COLO668 (cell line): ENCODE measurements around the gene GPC6.

Experiments used
- DNase-seq: peaks from one replicate; lab custom pipeline; 2025; ENCODE audit not compliant: unreplicated experiment; lab: John Stamatoyannopoulos, UW

Gene GPC6

GRCh38 chr13:94014461-94014860 is 787.9 kb downstream of the GPC6 start:
- no peak for DNase-seq

DNA sequence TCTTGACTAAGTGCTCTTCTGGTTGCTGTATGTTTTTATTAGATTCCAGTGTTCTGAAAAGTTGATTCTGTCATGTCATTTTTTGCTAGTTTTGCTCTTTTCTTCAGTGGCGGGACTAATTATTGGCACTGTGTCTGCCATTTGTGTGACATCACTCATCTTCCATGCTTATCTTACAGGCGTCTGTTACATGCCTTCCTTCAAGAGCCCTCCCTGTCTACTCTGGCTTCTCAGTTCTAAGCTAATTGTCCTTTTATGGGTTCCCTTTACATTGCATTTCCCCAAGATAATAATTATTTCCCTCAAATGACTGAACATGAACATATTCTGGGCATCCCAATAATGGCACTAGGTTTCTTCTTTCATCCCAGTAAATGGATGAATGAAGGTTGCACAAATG is 793.8 kb downstream of the GPC6 start:
- no peak for DNase-seq

GRCh38 chr13:94020833-94021232 is 794.2 kb downstream of the GPC6 start:
- no peak for DNase-seq

DNA sequence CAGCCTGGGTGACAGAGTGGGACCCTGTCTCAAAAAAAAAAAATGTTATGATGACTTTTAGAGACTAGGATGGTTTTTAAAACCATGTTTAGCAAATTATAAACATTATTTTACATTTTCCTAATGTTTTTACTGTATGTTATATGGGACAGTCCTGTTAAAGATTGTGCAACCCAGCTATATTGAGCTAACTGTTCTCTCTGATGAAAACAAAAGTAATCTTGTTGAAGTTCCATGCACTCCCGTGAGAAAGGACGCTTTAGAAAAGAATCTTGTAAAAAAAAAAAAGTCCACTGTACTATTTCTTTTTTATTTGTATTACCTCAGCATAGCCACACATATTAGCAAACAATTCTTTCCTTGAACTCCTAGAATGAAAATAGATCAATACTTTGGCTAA is 801.6 kb downstream of the GPC6 start:
- DNase-seq: no peak

DNA sequence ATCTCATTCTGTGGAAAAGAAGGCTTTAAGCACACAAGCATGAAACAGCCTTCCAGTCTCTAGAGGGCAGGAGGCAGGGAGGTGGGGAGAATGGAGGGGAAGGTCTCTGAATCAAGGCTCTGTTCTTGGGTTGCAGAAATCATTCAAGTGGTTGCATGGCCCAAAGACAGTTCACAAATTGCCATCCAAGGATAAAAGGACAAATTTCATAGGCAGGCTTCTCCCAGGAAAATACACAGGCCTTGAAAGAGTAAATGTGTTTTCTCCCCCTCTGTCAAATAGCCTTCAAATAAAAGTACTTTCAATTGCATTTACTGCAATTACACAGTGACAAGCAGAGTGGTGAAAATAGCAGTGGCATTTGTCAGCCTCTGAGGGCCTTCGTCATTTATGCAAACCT is 802.0 kb downstream of the GPC6 start:
- DNase-seq: no peak

GRCh38 chr13:94030415-94031119 is 804.0 kb downstream of the GPC6 start:
- DNase-seq: no peak

DNA sequence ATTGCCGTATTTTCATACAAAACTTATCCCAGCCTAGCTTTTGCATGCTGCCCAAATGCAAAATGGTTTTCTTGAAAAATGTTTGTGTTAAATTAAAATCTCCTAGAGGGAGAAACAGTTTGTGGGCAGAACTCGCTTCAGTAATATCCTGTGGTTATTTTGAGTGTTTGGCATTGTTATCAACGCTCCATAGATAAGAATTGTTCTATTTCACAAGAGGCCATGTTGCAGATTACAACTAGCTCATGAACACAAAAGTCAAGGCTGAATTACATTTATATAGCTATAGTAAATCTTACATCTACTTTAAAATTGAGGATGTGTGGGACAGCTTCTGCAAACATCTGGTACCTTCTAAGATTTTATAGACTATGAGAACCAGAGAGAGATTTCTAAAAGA is 805.0 kb downstream of the GPC6 start:
- DNase-seq: no peak

- DNase-seq: no peak
Observed at GRCh38 chr13:94033098-94033497, 806.5 kb downstream of the GPC6 start.

DNA sequence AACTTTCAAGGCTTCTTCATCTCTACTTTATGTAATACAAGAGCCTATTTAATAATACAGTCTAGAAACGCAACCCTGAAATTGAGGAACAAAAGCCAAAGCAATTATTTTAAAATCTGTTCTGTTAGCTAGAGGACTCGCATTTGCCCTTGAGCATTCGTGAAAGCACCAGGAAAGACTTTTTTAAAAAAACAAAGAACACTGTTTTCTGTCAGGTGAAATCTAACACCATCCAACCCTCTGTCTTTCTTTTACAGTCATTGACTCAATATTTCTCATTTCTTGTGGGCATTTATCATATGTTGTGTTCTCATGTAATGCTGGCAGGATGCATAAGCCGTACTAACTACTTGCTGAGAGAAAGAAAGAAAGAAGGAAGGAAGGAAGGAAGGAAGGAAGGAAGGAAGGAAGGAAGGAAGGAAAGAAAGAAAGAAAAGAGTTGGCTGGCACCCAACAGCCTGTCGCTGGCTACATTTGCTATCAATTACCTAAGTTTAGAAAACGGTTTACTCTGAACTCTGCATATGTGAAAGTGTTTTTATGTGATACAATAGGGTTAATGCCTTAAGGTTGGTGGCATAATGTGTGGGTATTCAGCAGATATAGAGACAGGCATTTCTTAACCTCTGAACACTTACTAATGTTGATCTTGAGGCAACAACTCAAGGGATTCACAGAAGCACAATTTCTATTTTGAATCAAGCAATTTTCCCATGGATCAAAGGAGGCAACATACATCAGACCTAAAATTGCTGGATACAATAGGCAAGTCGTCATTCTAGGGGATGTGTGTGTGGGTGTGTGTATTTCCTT is 807.4 kb downstream of the GPC6 start:
- DNase-seq: no peak

DNA sequence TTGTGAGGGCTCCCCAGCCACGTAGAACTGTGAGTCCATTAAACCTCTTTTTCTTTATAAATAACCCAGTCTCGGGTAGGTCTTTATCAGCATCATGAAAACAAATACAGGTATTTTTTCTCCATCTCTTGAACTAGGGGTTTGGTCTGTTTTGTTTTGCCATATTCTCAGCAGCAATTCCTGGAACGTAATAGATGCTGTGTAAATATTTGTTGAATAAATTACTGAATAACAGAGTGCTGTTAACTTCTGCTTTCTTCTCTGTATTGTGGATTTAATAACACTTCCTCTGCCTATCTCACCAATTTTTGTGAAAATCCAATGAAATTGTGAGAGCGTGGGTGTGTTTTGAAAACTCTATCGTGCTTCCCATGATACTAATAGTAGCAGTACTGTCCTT is 823.4 kb downstream of the GPC6 start:
- DNase-seq: no peak

- DNase-seq: no peak
Observed at GRCh38 chr13:94050686-94051085, 824.1 kb downstream of the GPC6 start.

DNA sequence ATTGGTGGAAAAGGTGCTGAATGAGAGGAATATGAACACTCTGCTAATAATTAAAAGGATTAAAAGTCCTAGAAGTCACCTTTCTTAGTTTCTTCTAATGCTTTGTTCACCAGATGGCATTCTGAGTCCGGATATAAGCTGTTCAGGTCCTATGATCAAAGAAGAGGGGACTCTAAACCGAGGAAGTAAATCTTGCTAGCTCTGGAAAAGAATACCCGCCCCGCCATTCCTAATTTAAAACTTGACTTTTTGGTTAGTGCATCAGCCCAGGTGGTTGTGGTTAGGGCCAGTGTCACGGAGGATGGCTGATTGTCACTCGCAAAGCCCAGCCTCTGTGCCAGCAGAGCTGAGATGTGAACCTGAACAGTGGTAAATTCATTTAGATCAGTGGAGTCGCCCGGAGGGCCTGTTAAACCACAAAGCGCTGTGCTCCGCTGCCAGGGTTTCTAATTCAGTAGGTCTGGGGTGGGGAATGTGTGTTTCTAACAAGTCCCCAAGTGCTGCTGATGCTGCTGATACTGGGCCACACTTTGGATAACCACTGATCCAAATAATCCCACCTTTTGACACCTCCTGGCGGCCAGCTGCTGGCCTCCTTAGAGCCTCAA is 827.5 kb downstream of the GPC6 start:
- no peak for DNase-seq

- no peak for DNase-seq
Observed at GRCh38 chr13:94056362-94056990, 829.9 kb downstream of the GPC6 start.

- DNase-seq: no peak
Observed at GRCh38 chr13:94057618-94058186, 831.1 kb downstream of the GPC6 start.

GRCh38 chr13:94058821-94059360 is 832.3 kb downstream of the GPC6 start:
- DNase-seq: no peak

DNA sequence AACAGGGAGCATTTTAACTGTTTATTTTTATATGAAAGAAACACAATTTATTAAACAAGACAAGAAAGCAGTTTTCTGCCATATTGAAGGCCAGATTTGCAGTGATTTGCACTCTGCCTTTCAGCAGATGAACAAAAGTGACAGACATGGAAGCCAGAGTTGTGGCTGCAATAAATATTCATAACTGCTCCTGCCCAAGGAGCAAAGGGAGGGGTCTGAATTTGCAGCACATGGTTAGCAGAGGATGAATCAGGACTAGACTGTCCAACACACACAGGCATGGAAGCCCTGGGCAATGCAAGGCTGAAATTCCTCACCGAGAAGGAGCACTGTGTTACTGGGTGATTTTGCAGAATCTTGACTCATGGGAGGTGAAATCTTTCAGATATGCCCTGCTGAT is 834.7 kb downstream of the GPC6 start:
- DNase-seq: no peak

GRCh38 chr13:94063096-94063495 is 836.5 kb downstream of the GPC6 start:
- no peak for DNase-seq

DNA sequence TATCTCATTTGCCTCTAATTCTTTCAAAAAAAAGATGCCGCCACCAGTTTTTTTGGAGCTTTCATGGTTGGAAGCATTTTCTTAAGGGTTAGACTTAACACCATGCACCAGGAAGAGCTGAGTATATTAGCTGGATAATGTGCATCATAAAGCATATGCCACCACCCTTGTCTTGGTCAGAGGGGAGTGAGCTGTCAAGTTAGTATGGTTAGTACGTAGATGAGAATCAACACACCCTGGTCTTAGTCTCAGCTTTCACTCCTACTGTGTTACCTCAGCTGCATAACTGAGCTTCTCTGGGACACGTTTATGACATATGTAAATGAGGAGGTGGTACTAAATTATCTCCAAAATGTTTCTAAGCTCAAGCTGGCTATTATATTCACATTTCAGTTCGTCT is 837.2 kb downstream of the GPC6 start:
- DNase-seq: no peak

DNA sequence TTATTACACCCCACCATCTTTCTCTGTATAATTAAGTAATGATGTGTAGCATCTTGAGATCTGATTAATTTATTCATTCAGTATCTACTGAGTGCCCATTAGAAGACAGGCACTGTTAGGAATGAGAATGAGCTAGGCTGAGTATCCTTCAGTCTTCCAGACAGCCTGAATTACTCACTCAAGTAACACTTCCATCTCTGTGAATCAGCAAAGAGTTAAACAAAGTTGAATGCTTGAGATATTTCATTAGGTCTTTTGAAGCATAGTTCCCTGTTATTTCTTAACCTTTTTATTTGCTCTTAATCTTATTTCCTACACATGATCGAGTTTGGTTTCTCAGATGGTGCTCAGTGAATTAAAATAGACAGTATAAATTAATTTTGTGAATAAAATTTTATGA is 839.1 kb downstream of the GPC6 start:
- no peak for DNase-seq

- peak; percentile 28 for DNase-seq
Observed at GRCh38 chr13:94073007-94073744, 846.6 kb downstream of the GPC6 start.
